ENCODE data around the gene OR2S2.

Gene OR2S2

GRCh38 chr9:35909274-35909673 is 48.7 kb downstream of the OR2S2 start, which contains the start of gene SPAAR:
SPAAR (plus strand) TSS chr9:35909490; CDS start chr9:35910464, 974 bp downstream.
- DNase-seq (ENCODE audit: low read depth) = no peak

GRCh38 chr9:35908504-35909125 is 49.3 kb downstream of the OR2S2 start:
- DNase-seq (ENCODE audit: low read depth) = no peak

GRCh38 chr9:35907711-35908503 is 50.0 kb downstream of the OR2S2 start:
- DNase-seq (ENCODE audit: low read depth) = peak; percentile 86

Measured in fibroblast of the conjunctiva (primary cell).